DOHH2 (cell line): ENCODE results near the gene TRRAP.

ENCODE experiments used
- H3F3A ChIP-seq: fragments of 200-600 bp; sonication (generic), shearing (Covaris generic); 2 replicates; pipeline ENCODE4 v1.6.0; 2016; ENCODE audit warnings: antibody characterized with exemption, mild to moderate bottlenecking; ENCODE audit not compliant: control insufficient read depth, insufficient read depth
- H3K27ac ChIP-seq: fragments of 200-600 bp; sonication (generic); 2 replicates; pipeline ENCODE4 v1.5.1; 2014; ENCODE audit warnings: low read depth, mild to moderate bottlenecking, low read length, moderate library complexity
- H3K27me3 ChIP-seq: fragments of 200-600 bp; sonication (generic); 2 replicates; pipeline ENCODE4 v1.6.1; 2014; ENCODE audit warnings: mild to moderate bottlenecking, low read length, mixed read lengths; ENCODE audit not compliant: control insufficient read depth
- H3K36me3 ChIP-seq: fragments of 200-600 bp; sonication (generic); 2 replicates; pipeline ENCODE4 v1.6.1; 2014; ENCODE audit warnings: mild to moderate bottlenecking, low read length, moderate library complexity, mixed read lengths; ENCODE audit not compliant: control insufficient read depth
- H3K4me1 ChIP-seq: fragments of 200-600 bp; sonication (generic); 2 replicates; pipeline ENCODE4 v1.6.1; 2014; ENCODE audit warnings: mild to moderate bottlenecking, low read length, mixed read lengths; ENCODE audit not compliant: control insufficient read depth
- H3K4me2 ChIP-seq: fragments of 200-600 bp; sonication (generic); 2 replicates; pipeline ENCODE4 v1.6.0; 2014; ENCODE audit warnings: mild to moderate bottlenecking, low read length, moderate library complexity
- H3K4me3 ChIP-seq: fragments of 200-600 bp; sonication (generic); 2 replicates; pipeline ENCODE4 v1.5.1; 2014; ENCODE audit warnings: mild to moderate bottlenecking, low read length, mixed read lengths
- H3K79me2 ChIP-seq: fragments of 200-600 bp; sonication (generic); 2 replicates; pipeline ENCODE4 v1.6.1; 2014; ENCODE audit warnings: mild to moderate bottlenecking, low read length, mixed read lengths; ENCODE audit not compliant: control insufficient read depth
- H3K9me2 ChIP-seq: fragments of 200-600 bp; sonication (generic); replicated peaks from 2 replicates; pipeline ENCODE4 v1.6.1; 2014; ENCODE audit warnings: mild to moderate bottlenecking, low read length, mixed read lengths; ENCODE audit not compliant: control insufficient read depth
- H3K9me3 ChIP-seq: fragments of 200-600 bp; sonication (generic); 2 replicates; pipeline ENCODE4 v1.6.1; 2014; ENCODE audit warnings: antibody characterized with exemption, low read length, mixed read lengths; ENCODE audit not compliant: control insufficient read depth, insufficient read depth
- H4K20me1 ChIP-seq: fragments of 200-600 bp; sonication (generic); 2 replicates; pipeline ENCODE4 v1.6.0; 2014; ENCODE audit warnings: low read depth, mild to moderate bottlenecking, antibody characterized with exemption, low read length, moderate library complexity; ENCODE audit not compliant: control insufficient read depth, insufficient read depth
- EZH2phosphoT487 ChIP-seq: fragments of 200-600 bp; sonication (generic); IDR thresholded peaks from 2 replicates; pipeline ENCODE4 v1.6.1; 2017; ENCODE audit warnings: borderline replicate concordance, mild to moderate bottlenecking, antibody characterized with exemption, low read length, moderate library complexity, mixed read lengths
- TF ChIP-seq, protein P1 (sequence below): fragments of 200-600 bp; sonication (generic); IDR thresholded peaks from one replicate; pipeline ENCODE4 v1.5.1; 2014; ENCODE audit warnings: antibody characterized with exemption, mild to moderate bottlenecking, low read depth, low read length; ENCODE audit not compliant: poor library complexity, severe bottlenecking

Gene TRRAP

GRCh38 chr7:99011706-99012404 is 133.5 kb downstream of the TRRAP start:
- Histone ChIP-seq H3K27me3 (no peaks in the 10 kb centered on the region), H3K79me2 (peaks cover 3% of the 10 kb centered on the region; the same call in 1 of the 2 replicates), H3K36me3 (peaks cover 85% of the 10 kb centered on the region), H3F3A (no peaks in the 10 kb centered on the region), H3K4me2 (no peak overlapping the region), H3K27ac (no peak overlapping the region), H3K4me3 (no peak overlapping the region), H4K20me1 (no peaks in the 10 kb centered on the region), H3K9me2 (no peaks in the 10 kb centered on the region), H3K9me3 (no peaks in the 10 kb centered on the region), H3K4me1 (no peaks in the 10 kb centered on the region)
- no peak for TF ChIP-seq EZH2phosphoT487
- TF ChIP-seq, protein P1, sequence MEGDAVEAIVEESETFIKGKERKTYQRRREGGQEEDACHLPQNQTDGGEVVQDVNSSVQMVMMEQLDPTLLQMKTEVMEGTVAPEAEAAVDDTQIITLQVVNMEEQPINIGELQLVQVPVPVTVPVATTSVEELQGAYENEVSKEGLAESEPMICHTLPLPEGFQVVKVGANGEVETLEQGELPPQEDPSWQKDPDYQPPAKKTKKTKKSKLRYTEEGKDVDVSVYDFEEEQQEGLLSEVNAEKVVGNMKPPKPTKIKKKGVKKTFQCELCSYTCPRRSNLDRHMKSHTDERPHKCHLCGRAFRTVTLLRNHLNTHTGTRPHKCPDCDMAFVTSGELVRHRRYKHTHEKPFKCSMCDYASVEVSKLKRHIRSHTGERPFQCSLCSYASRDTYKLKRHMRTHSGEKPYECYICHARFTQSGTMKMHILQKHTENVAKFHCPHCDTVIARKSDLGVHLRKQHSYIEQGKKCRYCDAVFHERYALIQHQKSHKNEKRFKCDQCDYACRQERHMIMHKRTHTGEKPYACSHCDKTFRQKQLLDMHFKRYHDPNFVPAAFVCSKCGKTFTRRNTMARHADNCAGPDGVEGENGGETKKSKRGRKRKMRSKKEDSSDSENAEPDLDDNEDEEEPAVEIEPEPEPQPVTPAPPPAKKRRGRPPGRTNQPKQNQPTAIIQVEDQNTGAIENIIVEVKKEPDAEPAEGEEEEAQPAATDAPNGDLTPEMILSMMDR, result no peak

- TF ChIP-seq, protein P1, result no peak
- TF ChIP-seq EZH2phosphoT487, result no peak
- H3K9me3 ChIP-seq, result no peaks in the 10 kb centered on the region
- no peaks in the 10 kb centered on the region for H3F3A ChIP-seq
- peaks cover 8% of the 10 kb centered on the region; the same call in 1 of the 2 replicates for H3K79me2 ChIP-seq
- H3K27me3 ChIP-seq, result no peaks in the 10 kb centered on the region
- no peaks in the 10 kb centered on the region for H4K20me1 ChIP-seq
- H3K4me1 ChIP-seq, result no peaks in the 10 kb centered on the region
- peaks cover 82% of the 10 kb centered on the region for H3K36me3 ChIP-seq
- H3K4me3 ChIP-seq, result no peak overlapping the region
- no peaks in the 10 kb centered on the region for H3K9me2 ChIP-seq
- no peak overlapping the region for H3K4me2 ChIP-seq
- no peak overlapping the region for H3K27ac ChIP-seq
These were observed 134.4 kb downstream of the TRRAP start for GRCh38 chr7:99012722-99013121.

- no peaks in the 10 kb centered on the region for H3F3A ChIP-seq
- no peaks in the 10 kb centered on the region for H3K4me1 ChIP-seq
- TF ChIP-seq EZH2phosphoT487, result no peak
- TF ChIP-seq, protein P1, result no peak
- no peaks in the 10 kb centered on the region for H4K20me1 ChIP-seq
- H3K4me3 ChIP-seq, result no peak overlapping the region
- H3K9me3 ChIP-seq, result no peaks in the 10 kb centered on the region
- H3K79me2 ChIP-seq, result peaks cover 13% of the 10 kb centered on the region
- no peak overlapping the region for H3K27ac ChIP-seq
- no peaks in the 10 kb centered on the region for H3K27me3 ChIP-seq
- peaks cover 81% of the 10 kb centered on the region for H3K36me3 ChIP-seq
- no peak overlapping the region for H3K4me2 ChIP-seq
- H3K9me2 ChIP-seq, result no peaks in the 10 kb centered on the region
These were observed 135.2 kb downstream of the TRRAP start for GRCh38 chr7:99013266-99014112.
